IMR-90 (cell line): Measurements from ENCODE around the gene QRFP. TPM values are rescaled to one million over a fixed set of nuclear protein-coding genes. Genes with fewer than 3 reads are reported as not detected.
A peak's percentile ranks its signal among the peaks of the same experiment; 100 is the strongest.

ENCODE experiments used
- ATAC-seq: fragments of 200-7000 bp; cut with Tn5 transposase; 2 replicates; pipeline ENCODE4 v1.9.1; 2020; ENCODE audit warnings: low read depth, mild to moderate bottlenecking, moderate library complexity
- BruUV-seq: library from RNA; stranded (reverse); fragments of 400-500 nt; replicated peaks from 2 replicates; lab custom pipeline; 2021; lab: Mats Ljungman, UMichigan
- CTCF ChIA-PET: fragments of 300-600 bp; formaldehyde crosslinking; extraction: SDS; loops from one replicate; lab custom pipeline; 2021; ENCODE audit warnings: antibody characterized with exemption; lab: Yijun Ruan, JAX
- POLR2A ChIA-PET: fragments of 300-600 bp; sonication (Branson Sonifier 250); formaldehyde crosslinking; loops from one replicate; lab custom pipeline; 2022; ENCODE audit warnings: antibody characterized with exemption; ENCODE audit not compliant: unreplicated experiment; lab: Charles Lee
- DNase-seq: peaks from one replicate; pipeline ENCODE4 v3.0.0; 2013
- H2AFZ ChIP-seq: replicated peaks from 2 replicates; pipeline ENCODE3; 2013; ENCODE audit warnings: low read length, mild to moderate bottlenecking; ENCODE audit not compliant: poor library complexity
- H2AK5ac ChIP-seq: 2 replicates; pipeline ENCODE4 v1.6.1; 2013; ENCODE audit warnings: low read depth, low read length, inconsistent platforms
- H2AK9ac ChIP-seq: replicated peaks from 2 replicates; pipeline ENCODE3; 2013; ENCODE audit warnings: mild to moderate bottlenecking, low read depth, low read length, moderate library complexity; ENCODE audit not compliant: poor library complexity
- H2BK120ac ChIP-seq: 2 replicates; pipeline ENCODE4 v1.6.1; 2013; ENCODE audit warnings: low read depth, low read length, inconsistent platforms
- H2BK15ac ChIP-seq: 3 replicates; pipeline ENCODE4 v1.6.1; 2013; ENCODE audit warnings: low read depth, low read length, inconsistent platforms
- H2BK20ac ChIP-seq: 2 replicates; pipeline ENCODE4 v1.6.1; 2013; ENCODE audit warnings: low read depth, mild to moderate bottlenecking, inconsistent platforms, low read length, moderate library complexity
- H2BK5ac ChIP-seq: 2 replicates; pipeline ENCODE4 v1.6.1; 2013; ENCODE audit warnings: mild to moderate bottlenecking, low read depth, low read length, inconsistent platforms; ENCODE audit not compliant: poor library complexity, severe bottlenecking
- H3K14ac ChIP-seq: replicated peaks from 2 replicates; pipeline ENCODE4 v1.6.1; 2013; ENCODE audit warnings: low read depth, low read length, inconsistent platforms
- H3K18ac ChIP-seq: 2 replicates; pipeline ENCODE4 v1.6.1; 2013; ENCODE audit warnings: low read depth, low read length, control low read depth
- H3K23ac ChIP-seq: 2 replicates; pipeline ENCODE4 v1.6.1; 2013; ENCODE audit warnings: low read depth, low read length, inconsistent platforms
- H3K27ac ChIP-seq: 2 replicates; pipeline ENCODE4 v1.5.1; 2013; ENCODE audit warnings: mild to moderate bottlenecking, control low read depth, low read length; ENCODE audit not compliant: insufficient read depth
- H3K27me3 ChIP-seq: 2 replicates; pipeline ENCODE4 v1.6.1; 2013; ENCODE audit warnings: low read length; ENCODE audit not compliant: control insufficient read depth, insufficient read depth
- H3K36me3 ChIP-seq: 2 replicates; pipeline ENCODE4 v1.6.1; 2013; ENCODE audit warnings: low read length, mixed read lengths; ENCODE audit not compliant: control insufficient read depth, insufficient read depth
- H3K4ac ChIP-seq: 2 replicates; pipeline ENCODE4 v1.6.1; 2013; ENCODE audit warnings: low read depth, low read length, inconsistent platforms
- H3K4me1 ChIP-seq: 2 replicates; pipeline ENCODE4 v1.6.1; 2013; ENCODE audit warnings: low read length, mixed read lengths; ENCODE audit not compliant: control insufficient read depth, insufficient read depth
- H3K4me2 ChIP-seq: 2 replicates; pipeline ENCODE4 v1.6.1; 2013; ENCODE audit warnings: low read depth, mild to moderate bottlenecking, control low read depth, low read length, moderate library complexity
- H3K4me3 ChIP-seq: 2 replicates; pipeline ENCODE4 v1.5.1; 2013; ENCODE audit warnings: low read depth, mild to moderate bottlenecking, control low read depth, low read length, moderate library complexity; ENCODE audit not compliant: insufficient read depth
- H3K56ac ChIP-seq: 2 replicates; pipeline ENCODE4 v1.6.1; 2013; ENCODE audit warnings: low read length, inconsistent platforms; ENCODE audit not compliant: insufficient read depth; ENCODE audit errors: extremely low read depth
- H3K79me1 ChIP-seq, 2 experiments: 2 replicates each; pipeline ENCODE4 v1.6.1; 2013; ENCODE audit warnings: low read length in 2 of 2, inconsistent platforms in 1 of 2, low read depth in 1 of 2
- H3K9ac ChIP-seq: 2 replicates; pipeline ENCODE4 v1.6.1; 2013; ENCODE audit warnings: low read depth, low read length, control low read depth
- H3K9me1 ChIP-seq: 2 replicates; pipeline ENCODE4 v1.6.1; 2013; ENCODE audit warnings: low read length, inconsistent platforms; ENCODE audit not compliant: insufficient read depth
- H3K9me3 ChIP-seq: 2 replicates; pipeline ENCODE4 v1.6.1; 2013; ENCODE audit warnings: low read length; ENCODE audit not compliant: control insufficient read depth, insufficient read depth
- H4K20me1 ChIP-seq: 2 replicates; pipeline ENCODE4 v1.6.1; 2013; ENCODE audit warnings: low read length, inconsistent platforms; ENCODE audit not compliant: insufficient read depth
- H4K5ac ChIP-seq: 2 replicates; pipeline ENCODE4 v1.6.1; 2013; ENCODE audit warnings: mild to moderate bottlenecking, low read depth, low read length, control low read depth
- H4K8ac ChIP-seq, 2 experiments: 2 replicates each; pipeline ENCODE4 v1.6.1; 2013; ENCODE audit warnings: low read depth in 2 of 2, low read length in 2 of 2, control low read depth in 1 of 2, inconsistent platforms in 1 of 2
- H4K91ac ChIP-seq: 2 replicates; pipeline ENCODE4 v1.6.1; 2013; ENCODE audit warnings: low read depth, low read length, inconsistent platforms; ENCODE audit not compliant: insufficient read depth
- BHLHE40 ChIP-seq: fragments of 150-350 bp; IDR thresholded peaks from 2 replicates; pipeline ENCODE4 v1.6.1; 2016; ENCODE audit warnings: mild to moderate bottlenecking, low read depth, low read length
- CHD1 ChIP-seq: IDR thresholded peaks from 2 replicates; pipeline ENCODE4 v1.6.1; 2012; ENCODE audit warnings: low read depth, low read length, improper control_type of control experiment
- FOS ChIP-seq: fragments of 150-350 bp; IDR thresholded peaks from 2 replicates; pipeline ENCODE4 v1.6.1; 2016; ENCODE audit warnings: low read depth, low read length
- MAFK ChIP-seq: IDR thresholded peaks from 2 replicates; pipeline ENCODE4 v1.6.1; 2012; ENCODE audit warnings: low read depth, low read length, improper control_type of control experiment
- NFE2L2 ChIP-seq: fragments of 150-350 bp; IDR thresholded peaks from 2 replicates; pipeline ENCODE4 v1.6.1; 2016; ENCODE audit warnings: low read depth, mild to moderate bottlenecking, low read length
- POLR2A ChIP-seq: IDR thresholded peaks from 2 replicates; pipeline ENCODE4 v1.6.1; 2012; ENCODE audit warnings: mild to moderate bottlenecking, low read depth, low read length
- USF2 ChIP-seq: fragments of 150-350 bp; IDR thresholded peaks from 2 replicates; pipeline ENCODE4 v1.6.1; 2017; ENCODE audit warnings: mild to moderate bottlenecking, antibody characterized with exemption, low read length, low read depth
- WGBS, 2 experiments: methylation state at CpG; one replicate each; pipeline versions ENCODE4 v1.1.5 to v1.1.7; 2013; ENCODE audit warnings: missing lambda C conversion rate in 2 of 2; ENCODE audit not compliant: insufficient read length in 1 of 2; ENCODE audit errors: extremely low coverage in 2 of 2; 5-methylcytosine and 5-hydroxymethylcytosine counted together
- dilution Hi-C: fragments of 300-500 bp; cut with HindIII; formaldehyde crosslinking; loops from one replicate; pipeline ENCODE4 v1.14.3; 2018; ENCODE audit warnings: low sequenced_read_pairs; ENCODE audit not compliant: unreplicated experiment
- in situ Hi-C: fragments of 300-500 bp; cut with MboI; formaldehyde crosslinking; loops from 3 replicates; pipeline ENCODE4 v1.14.3; 2019; ENCODE audit warnings: low sequenced_read_pairs, inconsistent platforms, mixed read lengths
- intact Hi-C: fragments of 100-400 bp; cut with micrococcal nuclease; formaldehyde crosslinking; loops from 2 replicates; pipeline ENCODE4 v1.10.0; 2022
- polyA plus RNA-seq, 3 experiments: library from polyadenylated mRNA; depleted of rRNA; stranded (reverse); fragments of >200 nt; gene quantifications; 2 replicates each; pipeline ENCODE4 v1.2.3, GENCODE V29; 2012; ENCODE audit warnings: low replicate concordance in 1 of 3
- total RNA-seq: library from RNA; depleted of rRNA; stranded (reverse); fragments of >200 nt; gene quantifications from 2 replicates; pipeline ENCODE4 v1.2.3, GENCODE V29; 2012

QRFP gene
- total and polyA plus RNA-seq, 2 of the 4 experiments (the other 2 are of a cell fraction) = not detected

- peaks cover 77% of the 10 kb centered on the region for H4K20me1 ChIP-seq
- peak overlapping the region; percentile 7; the same call in 1 of the 2 replicates for H3K56ac ChIP-seq
- peak overlapping the region; percentile 20; the same call in 1 of the 2 replicates for H3K18ac ChIP-seq
- H3K9me1 ChIP-seq = peaks cover 23% of the 10 kb centered on the region
- H4K5ac ChIP-seq = peak overlapping the region; percentile 18; the same call in 1 of the 2 replicates
- H2BK5ac ChIP-seq = peak overlapping the region; percentile 43
- H2BK20ac ChIP-seq = no peak overlapping the region
- peak overlapping the region; percentile 19; the same call in 1 of the 2 replicates for H3K23ac ChIP-seq
- CTCF ChIA-PET = interaction anchor here (0.5 to 1.4 kb wide), 3 partner anchors 90 to 137 kb away, joined by 3 to 4 read pairs (median 3); no protein-coding TSS in a partner anchor
- H3K9me3 ChIP-seq = no peaks in the 10 kb centered on the region
- peak overlapping the region; percentile 44; the same call in 1 of the 2 replicates for H2BK120ac ChIP-seq
- H2AFZ ChIP-seq = no peak overlapping the region
- peaks cover 37 to 93% of the 10 kb centered on the region in 2 experiments for H3K79me1 ChIP-seq
- DNase-seq (no peak), ATAC-seq (no peak)
- H3K4me3 ChIP-seq = no peak overlapping the region
- peak overlapping the region; percentile 10 to 49; a peak in 2 of 4 replicates for H4K8ac ChIP-seq
- dilution Hi-C loops (no loop called here), intact Hi-C loops (loop anchor here (2.0 kb wide), 1 partner anchor 147 kb away; no protein-coding TSS in a partner anchor), in situ Hi-C loops (loop anchor here (5.0 kb wide), 1 partner anchor 154 kb away; no protein-coding TSS in a partner anchor)
- 0 out of 2 replicates have a peak overlapping the region, but pooled peaks have one; percentile 17 for H4K91ac ChIP-seq
- TF ChIP-seq CHD1 = no peak
- TF ChIP-seq POLR2A = peak; percentile 89
- TF ChIP-seq NFE2L2 = 0 out of 2 replicates have a peak, but pooled peaks have one; percentile 37
- no peak for TF ChIP-seq BHLHE40
- TF ChIP-seq FOS = no peak
- no peak for TF ChIP-seq MAFK
- TF ChIP-seq USF2 = no peak
- H2AK5ac ChIP-seq = peak overlapping the region; percentile 88
- H3K4me1 ChIP-seq = peaks cover 35% of the 10 kb centered on the region
- H3K14ac ChIP-seq = peak overlapping the region; percentile 53; the same call in 1 of the 2 replicates
- no CpG with 5 or more reads among the region's 8 CpGs for WGBS, 2 experiments
- H3K27me3 ChIP-seq = no peaks in the 10 kb centered on the region
- peak overlapping the region; percentile 53 for H3K27ac ChIP-seq
- no TSS peak for BruUV-seq
- H2AK9ac ChIP-seq = no peak overlapping the region
- POLR2A ChIA-PET = interaction anchor here (0.6 kb wide), 2 partner anchors 42 to 98 kb away, joined by 3 to 18 read pairs; no protein-coding TSS in a partner anchor
- peak overlapping the region; percentile 36; the same call in 1 of the 2 replicates for H3K9ac ChIP-seq
- peaks cover 51% of the 10 kb centered on the region for H3K36me3 ChIP-seq
- H3K4me2 ChIP-seq = peak overlapping the region; percentile 58; the same call in 1 of the 2 replicates
- H3K4ac ChIP-seq = peak overlapping the region; percentile 39; the same call in 1 of the 2 replicates
- H2BK15ac ChIP-seq = peak overlapping the region; percentile 46; the same call in 2 of the 3 replicates
These were observed 35.0 kb downstream of the QRFP start for GRCh38 chr9:130861372-130862180.
